ENCODE data around the gene SPEN. TPM values are rescaled to one million over a fixed set of nuclear protein-coding genes. Genes with fewer than 3 reads are reported as not detected.
"Not testable (repeated sequence)": the region's sequence is repeated elsewhere in the genome, so short reads cannot be mapped to it uniquely, and the experiment has no call there.

SPEN gene, protein sequence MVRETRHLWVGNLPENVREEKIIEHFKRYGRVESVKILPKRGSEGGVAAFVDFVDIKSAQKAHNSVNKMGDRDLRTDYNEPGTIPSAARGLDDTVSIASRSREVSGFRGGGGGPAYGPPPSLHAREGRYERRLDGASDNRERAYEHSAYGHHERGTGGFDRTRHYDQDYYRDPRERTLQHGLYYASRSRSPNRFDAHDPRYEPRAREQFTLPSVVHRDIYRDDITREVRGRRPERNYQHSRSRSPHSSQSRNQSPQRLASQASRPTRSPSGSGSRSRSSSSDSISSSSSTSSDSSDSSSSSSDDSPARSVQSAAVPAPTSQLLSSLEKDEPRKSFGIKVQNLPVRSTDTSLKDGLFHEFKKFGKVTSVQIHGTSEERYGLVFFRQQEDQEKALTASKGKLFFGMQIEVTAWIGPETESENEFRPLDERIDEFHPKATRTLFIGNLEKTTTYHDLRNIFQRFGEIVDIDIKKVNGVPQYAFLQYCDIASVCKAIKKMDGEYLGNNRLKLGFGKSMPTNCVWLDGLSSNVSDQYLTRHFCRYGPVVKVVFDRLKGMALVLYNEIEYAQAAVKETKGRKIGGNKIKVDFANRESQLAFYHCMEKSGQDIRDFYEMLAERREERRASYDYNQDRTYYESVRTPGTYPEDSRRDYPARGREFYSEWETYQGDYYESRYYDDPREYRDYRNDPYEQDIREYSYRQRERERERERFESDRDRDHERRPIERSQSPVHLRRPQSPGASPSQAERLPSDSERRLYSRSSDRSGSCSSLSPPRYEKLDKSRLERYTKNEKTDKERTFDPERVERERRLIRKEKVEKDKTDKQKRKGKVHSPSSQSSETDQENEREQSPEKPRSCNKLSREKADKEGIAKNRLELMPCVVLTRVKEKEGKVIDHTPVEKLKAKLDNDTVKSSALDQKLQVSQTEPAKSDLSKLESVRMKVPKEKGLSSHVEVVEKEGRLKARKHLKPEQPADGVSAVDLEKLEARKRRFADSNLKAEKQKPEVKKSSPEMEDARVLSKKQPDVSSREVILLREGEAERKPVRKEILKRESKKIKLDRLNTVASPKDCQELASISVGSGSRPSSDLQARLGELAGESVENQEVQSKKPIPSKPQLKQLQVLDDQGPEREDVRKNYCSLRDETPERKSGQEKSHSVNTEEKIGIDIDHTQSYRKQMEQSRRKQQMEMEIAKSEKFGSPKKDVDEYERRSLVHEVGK (N-terminal part only)
- total RNA-seq (2014; rRNA removed; shearing (Covaris generic)) = 10.1 and 11.5 TPM in 2 replicates
- polyA plus RNA-seq (2015; cell fraction: cytosol; rRNA removed) = 11.1 and 18.1 TPM in 2 replicates
- polyA plus RNA-seq (2015; cell fraction: nucleus; rRNA removed) = 21.4 and 31.5 TPM in 2 replicates

GRCh38 chr1:15847100-15847892 lies at the start of gene SPEN:
Gene SPEN (plus strand): TSS chr1:15847707. CDS start chr1:15848068, 361 bp downstream.
- in situ Hi-C loops (cut with HindIII; ENCODE audit: low pct_unique_long_range_greater_than_20kb, low sequenced_read_pairs) = no loop called here
- DNase-seq (ENCODE audit: low read depth, low spot score) = peak; percentile 95

DNA sequence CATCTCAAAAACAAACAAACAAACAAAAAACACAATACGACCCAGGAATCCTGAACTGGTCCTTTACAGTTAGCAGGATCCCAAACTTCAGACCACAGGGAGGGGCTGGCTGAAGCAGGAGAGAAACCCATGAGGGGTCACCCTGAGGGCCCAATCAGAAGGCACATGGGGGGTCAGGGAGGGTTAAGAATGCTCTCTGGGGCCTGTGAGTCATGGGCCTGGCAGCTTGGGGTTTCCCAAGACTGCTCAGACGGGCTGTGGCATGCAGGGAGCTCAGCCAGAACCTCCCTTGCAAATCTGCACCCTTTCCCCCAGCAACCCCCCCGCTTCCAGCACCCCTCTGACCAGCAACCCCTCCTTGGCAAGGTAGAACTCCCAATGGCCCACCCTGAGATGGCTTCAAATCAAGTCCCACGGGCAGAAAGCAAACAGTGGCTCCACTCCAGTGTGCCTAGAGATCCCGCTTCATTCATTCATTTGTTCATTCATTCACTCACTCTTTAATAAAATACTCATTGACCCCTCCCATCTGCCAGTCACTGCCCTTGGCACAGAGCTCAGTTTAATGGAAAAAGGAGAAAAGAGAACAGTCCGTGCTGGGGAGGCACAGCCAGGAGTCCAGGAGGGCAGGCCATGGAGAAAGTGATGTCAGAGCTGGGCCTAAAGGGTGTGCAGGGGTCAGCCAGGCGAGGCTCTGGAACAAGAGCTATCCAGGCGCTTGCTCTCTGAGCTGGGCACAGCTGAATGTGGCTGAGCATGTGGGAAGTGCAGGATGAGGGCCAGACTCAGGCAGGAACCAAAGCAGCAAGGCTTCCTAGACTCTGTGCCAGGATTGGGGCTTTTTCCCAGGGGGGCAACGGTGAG lies 48.3 kb upstream of the SPEN start:
- DNase-seq (ENCODE audit: low read depth, low spot score) = peak; percentile 39
- in situ Hi-C loops (cut with HindIII; ENCODE audit: low pct_unique_long_range_greater_than_20kb, low sequenced_read_pairs) = no loop called here

GRCh38 chr1:15799928-15800835 lies 47.3 kb upstream of the SPEN start:
- DNase-seq (ENCODE audit: low read depth, low spot score) = no peak
- in situ Hi-C loops (cut with HindIII; ENCODE audit: low pct_unique_long_range_greater_than_20kb, low sequenced_read_pairs) = no loop called here

DNA sequence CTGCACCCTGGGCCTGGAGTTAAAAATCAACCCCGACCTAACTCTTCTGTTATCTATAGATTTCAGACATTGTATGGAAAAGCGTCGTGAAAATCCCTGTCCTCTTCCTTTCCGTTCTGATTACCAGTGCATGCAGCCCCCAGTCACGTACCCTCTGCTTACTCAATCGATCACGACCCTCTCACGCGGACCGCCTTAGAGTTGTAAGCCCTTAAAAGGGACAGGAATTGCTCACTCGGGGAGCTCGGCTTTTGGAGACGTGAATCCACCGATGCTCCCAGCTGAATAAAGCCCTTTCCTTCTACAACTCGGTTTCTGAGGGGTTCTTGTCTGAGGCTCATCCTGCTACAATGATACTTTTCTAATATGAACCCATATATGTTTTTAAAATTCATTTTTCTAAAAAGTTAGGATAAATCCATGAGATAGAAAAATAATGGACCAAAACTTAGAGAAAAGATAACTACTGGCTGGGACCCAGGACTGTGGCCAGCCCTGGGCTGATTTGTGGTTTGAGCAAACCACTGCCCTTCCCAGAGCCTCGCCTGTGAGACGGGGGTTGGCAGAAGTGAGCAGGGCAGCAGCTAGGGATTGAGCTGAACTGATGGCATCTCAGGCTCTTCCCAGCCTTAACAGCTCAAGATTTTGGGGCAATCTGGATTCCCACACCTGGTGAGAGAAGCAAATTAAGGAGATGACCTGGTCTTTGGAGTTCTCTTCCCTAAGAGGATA lies 45.1 kb upstream of the SPEN start:
- in situ Hi-C loops (cut with HindIII; ENCODE audit: low pct_unique_long_range_greater_than_20kb, low sequenced_read_pairs) = no loop called here

GRCh38 chr1:15803380-15803779 lies 44.1 kb upstream of the SPEN start:
- DNase-seq (ENCODE audit: low read depth, low spot score) = peak; percentile 53
- in situ Hi-C loops (cut with HindIII; ENCODE audit: low pct_unique_long_range_greater_than_20kb, low sequenced_read_pairs) = no loop called here

More for the DNA sequence above, 45.1 kb upstream of the SPEN start:
- DNase-seq (ENCODE audit: low read depth, low spot score) = no peak

GRCh38 chr1:15804060-15804459 lies 43.4 kb upstream of the SPEN start:
- in situ Hi-C loops (cut with HindIII; ENCODE audit: low pct_unique_long_range_greater_than_20kb, low sequenced_read_pairs) = no loop called here
- no peak for DNase-seq (ENCODE audit: low read depth, low spot score)

GRCh38 chr1:15807121-15807520 lies 40.4 kb upstream of the SPEN start:
- no peak for DNase-seq (ENCODE audit: low read depth, low spot score)
- in situ Hi-C loops (cut with HindIII; ENCODE audit: low pct_unique_long_range_greater_than_20kb, low sequenced_read_pairs) = no loop called here

- DNase-seq (ENCODE audit: low read depth, low spot score); in situ Hi-C loops (cut with HindIII; ENCODE audit: low pct_unique_long_range_greater_than_20kb, low sequenced_read_pairs): not testable (repeated sequence)
These were observed 40.0 kb upstream of the SPEN start, which contains the start of gene UQCRHL for GRCh38 chr1:15807549-15807948. Gene UQCRHL (minus strand): TSS chr1:15807649. CDS start chr1:15807649, 0 bp downstream.

DNA sequence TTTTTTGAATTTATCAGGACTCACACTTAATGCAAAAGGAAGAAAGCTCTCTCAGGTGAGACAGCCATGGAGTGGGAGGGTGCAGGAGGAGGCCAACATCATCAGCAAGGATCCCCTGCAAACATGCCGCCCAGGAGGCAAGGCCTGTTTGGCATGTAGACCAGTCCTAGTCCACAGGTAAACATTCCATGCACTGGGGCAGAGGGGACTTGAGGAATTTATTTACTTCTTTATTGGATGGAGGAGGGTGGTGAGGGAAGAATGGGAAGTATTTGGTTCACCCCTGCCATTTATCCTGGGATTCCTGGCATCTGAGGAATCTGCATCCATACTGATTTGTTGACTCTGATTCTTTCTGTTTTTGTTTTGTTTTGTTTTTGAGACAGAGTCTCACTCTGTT lies 38.6 kb upstream of the SPEN start:
- in situ Hi-C loops (cut with HindIII; ENCODE audit: low pct_unique_long_range_greater_than_20kb, low sequenced_read_pairs) = no loop called here
- DNase-seq (ENCODE audit: low read depth, low spot score) = no peak

DNA sequence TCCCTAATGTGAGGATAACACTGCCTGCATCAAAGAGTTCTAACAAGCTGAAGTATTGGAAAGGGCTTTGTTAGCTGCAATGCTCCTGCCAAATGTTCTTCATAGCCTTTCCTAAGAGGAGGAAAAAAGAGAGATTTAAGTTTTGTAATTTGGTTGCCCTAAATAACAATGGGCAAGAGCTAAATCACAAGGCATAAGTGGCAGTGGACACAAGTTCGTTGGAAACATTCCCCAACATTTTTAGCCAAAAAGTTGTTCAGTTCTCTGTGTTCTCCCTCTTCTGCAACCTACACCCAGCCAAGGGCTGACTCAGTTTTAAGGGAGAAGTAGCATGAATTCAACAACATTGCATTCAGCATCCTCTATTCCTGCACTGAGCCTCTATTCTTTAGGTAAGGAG lies 37.4 kb upstream of the SPEN start:
- no peak for DNase-seq (ENCODE audit: low read depth, low spot score)
- in situ Hi-C loops (cut with HindIII; ENCODE audit: low pct_unique_long_range_greater_than_20kb, low sequenced_read_pairs) = no loop called here

DNA sequence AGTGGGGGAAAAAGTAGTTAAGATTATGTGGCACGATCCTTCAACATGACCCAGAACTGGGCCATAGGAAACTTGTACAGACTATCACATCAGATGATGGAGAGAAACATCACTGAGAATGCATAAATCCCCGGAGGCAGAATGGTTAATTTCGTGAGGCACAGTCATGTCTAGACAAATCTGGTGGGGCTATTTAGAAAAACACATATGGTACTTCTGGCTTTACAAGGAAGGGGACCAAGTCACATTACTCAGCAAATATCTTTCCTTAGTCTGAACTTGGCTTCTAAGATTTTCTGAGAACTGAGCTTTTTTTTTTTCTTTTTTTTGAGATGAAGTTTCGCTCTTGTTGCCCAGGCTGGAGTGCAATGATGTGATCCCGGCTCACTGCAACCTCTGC lies 30.8 kb upstream of the SPEN start:
- in situ Hi-C loops (cut with HindIII; ENCODE audit: low pct_unique_long_range_greater_than_20kb, low sequenced_read_pairs) = no loop called here
- DNase-seq (ENCODE audit: low read depth, low spot score) = no peak

GRCh38 chr1:15820478-15820877 lies 27.0 kb upstream of the SPEN start:
- DNase-seq (ENCODE audit: low read depth, low spot score) = no peak
- in situ Hi-C loops (cut with HindIII; ENCODE audit: low pct_unique_long_range_greater_than_20kb, low sequenced_read_pairs) = no loop called here

- in situ Hi-C loops (cut with HindIII; ENCODE audit: low pct_unique_long_range_greater_than_20kb, low sequenced_read_pairs) = no loop called here
- DNase-seq (ENCODE audit: low read depth, low spot score) = no peak
These were observed 21.7 kb upstream of the SPEN start for GRCh38 chr1:15825800-15826199.

DNA sequence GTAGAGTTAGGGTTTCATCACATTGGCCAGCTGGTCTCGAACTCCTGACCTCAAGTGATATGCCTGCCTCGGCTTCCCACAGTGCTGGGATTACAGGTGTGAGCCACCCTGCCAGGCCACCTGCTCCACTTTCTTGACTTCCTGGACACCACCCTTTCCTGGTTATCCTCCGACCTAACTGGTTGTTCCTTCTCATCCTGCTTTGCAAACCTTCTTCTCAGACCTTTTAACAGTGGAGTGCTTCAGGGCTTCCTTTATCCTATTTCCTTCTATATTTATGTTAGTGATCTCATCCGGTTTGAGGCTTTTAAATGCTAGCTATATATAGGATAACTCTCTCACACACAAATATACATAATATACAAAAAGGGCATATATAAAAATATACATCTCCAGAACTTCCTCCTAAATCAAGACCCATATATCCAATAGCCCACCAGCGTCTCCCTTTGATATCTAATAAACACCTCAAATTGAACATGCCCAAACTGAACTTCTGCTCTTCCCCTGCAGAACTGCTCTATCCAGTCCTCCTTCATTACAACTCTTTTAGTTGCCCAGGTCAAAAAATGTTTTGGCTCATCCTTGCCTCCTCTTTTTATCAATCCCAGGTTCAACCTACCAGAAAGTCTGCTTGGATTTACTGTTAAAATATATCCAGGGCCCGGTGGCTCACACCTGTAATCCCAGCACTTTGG lies 20.5 kb upstream of the SPEN start:
- in situ Hi-C loops (cut with HindIII; ENCODE audit: low pct_unique_long_range_greater_than_20kb, low sequenced_read_pairs) = no loop called here
- no peak for DNase-seq (ENCODE audit: low read depth, low spot score)

Measured in SK-MEL-5 (cell line).